Measurements from ENCODE around the gene MRTFB.

Gene MRTFB

DNA sequence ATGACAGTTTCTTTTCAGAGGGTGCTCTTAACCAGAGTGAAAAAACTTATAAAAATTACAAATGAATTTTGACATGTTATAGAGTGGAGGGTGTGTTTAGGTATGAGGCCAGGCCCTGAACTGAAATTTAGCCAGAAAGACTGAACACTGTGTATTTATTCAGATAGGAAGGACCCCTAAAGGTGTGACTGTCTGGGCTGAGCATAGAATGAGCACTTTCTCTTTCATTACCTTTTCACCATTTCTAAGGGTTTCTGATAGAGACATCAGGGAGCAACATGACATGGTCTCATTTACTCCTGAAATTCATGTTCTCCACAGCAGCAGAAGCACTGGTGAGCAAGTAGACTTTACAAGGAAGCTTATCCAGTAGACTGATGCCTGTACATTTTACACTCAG lies 32.9 kb downstream of the MRTFB start:
- DNase-seq (ENCODE audit: low read depth), result no peak
- TF ChIP-seq CTCF (IDR thresholded peaks at IDR 0.05; ENCODE audit: low read depth, low read length, missing control alignments), result no peak
- no peak overlapping the region for H3K4me3 ChIP-seq (ENCODE audit: low read depth, low read length)

DNA sequence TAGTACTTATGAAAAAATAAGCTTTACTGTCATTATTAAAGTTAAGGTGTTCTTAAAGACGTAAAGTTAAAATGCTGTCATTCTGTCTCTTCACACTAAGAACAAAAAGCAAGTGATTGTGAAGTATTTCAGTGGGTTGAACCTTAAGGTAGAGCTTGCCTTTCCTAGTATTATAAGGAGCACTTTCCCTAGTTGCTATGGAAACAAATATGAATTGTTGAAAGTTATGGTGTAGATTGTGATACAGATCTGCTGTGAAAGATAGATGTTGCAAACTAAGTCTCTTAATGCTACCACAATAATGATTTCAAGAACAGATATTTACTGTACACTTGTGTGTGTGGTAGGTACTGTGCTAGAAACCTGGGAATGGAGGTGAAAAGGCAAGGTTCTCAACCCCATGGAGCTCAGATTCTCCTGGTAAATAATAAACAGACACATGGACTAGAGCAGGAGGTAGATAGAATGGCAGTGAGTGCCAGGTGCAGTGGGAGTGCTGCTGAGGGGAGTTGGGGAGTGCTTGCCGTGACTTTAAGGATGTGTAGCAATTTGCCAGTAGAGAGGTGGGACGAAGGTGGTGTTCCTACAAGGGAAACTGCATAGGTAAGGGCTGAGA lies 34.7 kb downstream of the MRTFB start:
- no peak for TF ChIP-seq CTCF (IDR thresholded peaks at IDR 0.05; ENCODE audit: low read depth, low read length, missing control alignments)
- no peak overlapping the region for H3K4me3 ChIP-seq (ENCODE audit: low read depth, low read length)

DNA sequence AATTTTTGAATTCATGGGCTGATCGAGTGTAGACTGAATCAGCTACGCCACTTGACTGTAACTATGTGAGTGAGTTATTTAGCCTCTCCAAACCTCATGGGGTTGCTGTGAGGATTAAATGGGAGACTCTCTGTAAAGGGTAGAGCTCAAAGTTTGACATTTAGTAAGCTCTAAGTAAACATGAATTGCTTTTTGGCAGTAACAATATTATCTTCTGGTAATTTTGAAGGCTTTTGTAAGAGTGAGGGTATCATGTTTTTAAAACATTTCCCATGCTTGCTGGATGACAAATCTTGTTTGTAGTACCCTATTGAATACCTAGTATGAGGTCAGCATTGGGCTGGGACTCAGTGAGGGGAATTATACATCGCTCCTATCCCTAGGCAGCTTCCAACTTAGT lies 35.3 kb downstream of the MRTFB start:
- no peak for DNase-seq (ENCODE audit: low read depth)
- no peak for TF ChIP-seq CTCF (IDR thresholded peaks at IDR 0.05; ENCODE audit: low read depth, low read length, missing control alignments)
- H3K4me3 ChIP-seq (ENCODE audit: low read depth, low read length), result no peak overlapping the region

More for the DNA sequence above, 34.7 kb downstream of the MRTFB start:
- no peak for DNase-seq (ENCODE audit: low read depth)

- TF ChIP-seq CTCF (IDR thresholded peaks at IDR 0.05; ENCODE audit: low read depth, low read length, missing control alignments), result no peak
- DNase-seq (ENCODE audit: low read depth), result no peak
These were observed 35.8 kb downstream of the MRTFB start for GRCh38 chr16:14106961-14107360.

GRCh38 chr16:14109077-14109775 lies 38.1 kb downstream of the MRTFB start:
- no peak overlapping the region for H3K4me3 ChIP-seq (ENCODE audit: low read depth, low read length)
- no peak for TF ChIP-seq CTCF (IDR thresholded peaks at IDR 0.05; ENCODE audit: low read depth, low read length, missing control alignments)
- no peak for DNase-seq (ENCODE audit: low read depth)

More at GRCh38 chr16:14106961-14107360, 35.8 kb downstream of the MRTFB start:
- H3K4me3 ChIP-seq (ENCODE audit: low read depth, low read length), result no peak overlapping the region

- no peak overlapping the region for H3K4me3 ChIP-seq (ENCODE audit: low read depth, low read length)
- no peak for TF ChIP-seq CTCF (IDR thresholded peaks at IDR 0.05; ENCODE audit: low read depth, low read length, missing control alignments)
- DNase-seq (ENCODE audit: low read depth), result no peak
These were observed 38.9 kb downstream of the MRTFB start for GRCh38 chr16:14109782-14110727.
